ENCODE measurements around the gene CDC42BPG. TPM values are rescaled to one million over a fixed set of nuclear protein-coding genes. Genes with fewer than 3 reads are reported as not detected.

CDC42BPG gene
- total RNA-seq, 2 donors from 2014 or later: 13.5 to 18.9 TPM

DNA sequence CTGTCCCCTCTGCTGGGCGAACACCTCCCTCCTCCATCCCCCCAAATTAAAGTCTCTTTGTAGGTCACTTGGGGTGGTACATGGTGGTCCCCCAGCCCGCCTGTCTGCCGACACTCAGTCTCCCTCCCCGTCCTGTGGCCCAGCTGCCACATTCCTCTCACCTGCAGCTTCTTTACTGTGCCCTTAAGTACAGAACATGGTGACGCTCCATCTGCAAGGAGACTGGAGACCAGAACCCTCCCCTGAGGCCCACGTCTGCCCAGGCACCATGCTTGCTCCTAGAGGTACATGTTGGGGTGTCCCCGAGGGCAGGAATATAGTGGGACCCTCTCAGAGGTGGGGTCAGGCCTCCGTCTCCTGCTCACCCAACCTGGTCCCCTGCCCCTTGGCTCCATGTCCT is 39.6 kb upstream of the CDC42BPG start:
- no peak for ATAC-seq
- no peak for TF ChIP-seq POLR2A (IDR thresholded peaks at IDR 0.05)
- TF ChIP-seq CTCF (IDR thresholded peaks at IDR 0.05): no peak
- Histone ChIP-seq H3K27me3 (no peaks in the 10 kb centered on the region), H3K36me3 (replicated peaks in 1 of 2; ENCODE audit: insufficient read depth in 1 of 2, low read depth in 2 of 2) (no peaks in the 10 kb centered on the region), H3K4me3 (no peak overlapping the region), H3K27ac (no peak overlapping the region), H3K4me1 (peaks cover 27% of the 10 kb centered on the region), H3K9me3 (no peaks in the 10 kb centered on the region)
- WGBS, 2 donors: 81 to 91% methylated on average over 7 to 8 of the region's 8 CpGs
- DNase-seq: no peak
- intact Hi-C loops (cut with DNase I): no loop called here

DNA sequence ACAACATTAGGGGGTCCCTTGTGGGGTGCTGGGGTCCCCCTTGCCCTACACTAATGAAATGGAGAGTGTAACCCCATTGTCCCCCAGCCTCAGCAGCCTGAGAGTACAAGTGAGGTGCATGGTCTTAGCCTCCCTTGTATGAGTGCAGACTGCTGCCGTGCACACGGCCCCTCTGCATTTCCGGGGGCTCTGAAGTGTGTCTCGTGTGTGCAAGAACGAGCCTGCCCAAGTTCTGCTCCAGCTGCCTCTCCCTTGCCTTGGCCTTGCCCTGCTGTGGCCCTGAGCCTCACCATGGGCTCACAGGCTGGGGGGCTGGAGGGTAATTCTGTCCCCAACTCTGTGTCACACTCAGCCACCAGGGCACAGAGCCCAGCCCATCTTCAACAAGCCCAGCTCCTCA is 39.1 kb upstream of the CDC42BPG start:
- DNase-seq (no peak), ATAC-seq (no peak)
- TF ChIP-seq POLR2A (IDR thresholded peaks at IDR 0.05): no peak
- no peak for TF ChIP-seq CTCF (IDR thresholded peaks at IDR 0.05)
- H3K4me1 ChIP-seq: peaks cover 23% of the 10 kb centered on the region
- H3K27me3 ChIP-seq: no peaks in the 10 kb centered on the region
- intact Hi-C loops (cut with DNase I): no loop called here
- H3K4me3 ChIP-seq: no peak overlapping the region
- H3K9me3 ChIP-seq: no peaks in the 10 kb centered on the region
- no peaks in the 10 kb centered on the region for H3K36me3 ChIP-seq (replicated peaks in 1 of 2; ENCODE audit: insufficient read depth in 1 of 2, low read depth in 2 of 2)
- H3K27ac ChIP-seq: no peak overlapping the region
- WGBS, 2 donors: 60 to 79% methylated on average over 2 to 5 of the region's 5 CpGs

- Histone ChIP-seq H3K27me3 (no peaks in the 10 kb centered on the region), H3K4me3 (no peak overlapping the region), H3K9me3 (no peaks in the 10 kb centered on the region), H3K27ac (no peak overlapping the region), H3K4me1 (peaks cover 18% of the 10 kb centered on the region), H3K36me3 (replicated peaks in 1 of 2; ENCODE audit: insufficient read depth in 1 of 2, low read depth in 2 of 2) (no peaks in the 10 kb centered on the region)
- TF ChIP-seq CTCF (IDR thresholded peaks at IDR 0.05) (no peak), POLR2A (IDR thresholded peaks at IDR 0.05) (no peak)
- ATAC-seq (no peak), DNase-seq (no peak)
- WGBS, 2 donors: 52 to 55% methylated on average over 5 of the region's 5 CpGs
- intact Hi-C loops (cut with DNase I): no loop called here
These were observed 37.8 kb upstream of the CDC42BPG start for GRCh38 chr11:64882243-64882642.

- intact Hi-C loops (cut with DNase I): no loop called here
- no peak for ATAC-seq
- Histone ChIP-seq H3K27ac (no peak overlapping the region), H3K9me3 (no peaks in the 10 kb centered on the region), H3K4me3 (no peak overlapping the region), H3K4me1 (peaks cover 26% of the 10 kb centered on the region), H3K36me3 (replicated peaks in 1 of 2; ENCODE audit: insufficient read depth in 1 of 2, low read depth in 2 of 2) (no peaks in the 10 kb centered on the region), H3K27me3 (no peaks in the 10 kb centered on the region)
- no peak for DNase-seq
- 60 to 74% methylated on average over 5 to 8 of the region's 8 CpGs for WGBS, 2 donors
- TF ChIP-seq POLR2A (IDR thresholded peaks at IDR 0.05) (no peak), CTCF (IDR thresholded peaks at IDR 0.05) (no peak)
These were observed 37.0 kb upstream of the CDC42BPG start for GRCh38 chr11:64881476-64881875.

DNA sequence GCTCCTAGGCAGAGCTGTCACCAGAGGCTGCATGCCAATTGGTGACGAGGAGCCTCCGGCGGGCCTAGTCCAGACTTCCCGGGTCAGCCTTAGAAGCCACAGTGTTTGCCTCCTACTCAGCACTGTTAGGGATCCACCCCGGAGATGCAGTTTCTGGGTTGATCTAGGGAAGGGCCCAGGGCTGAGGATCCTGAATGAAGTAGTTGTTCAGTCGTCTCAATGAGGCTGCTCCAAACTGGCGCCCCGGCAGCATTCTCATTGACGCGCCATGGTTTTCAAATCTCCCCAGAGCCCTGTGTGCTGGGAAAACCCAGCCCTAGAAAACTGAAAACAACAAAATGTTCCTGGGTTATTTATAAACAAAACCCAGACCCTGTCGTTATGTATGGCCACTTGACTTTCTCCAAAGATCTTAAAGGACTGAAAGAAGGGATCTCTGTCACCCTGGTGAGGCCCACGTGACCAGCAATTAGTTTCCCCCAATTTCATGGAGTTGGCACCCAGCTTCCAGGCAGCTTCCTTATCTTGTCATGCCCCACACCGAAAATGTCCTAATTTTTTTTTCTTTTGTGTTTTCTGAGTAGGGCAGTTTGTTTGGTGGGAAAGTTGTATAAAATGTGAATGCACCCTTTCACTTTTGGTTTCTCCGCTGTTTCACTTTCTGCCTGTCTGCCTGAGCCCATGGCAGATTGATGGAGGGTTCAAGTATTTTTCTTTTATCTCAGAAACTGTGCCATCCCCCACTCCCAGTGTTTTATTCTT is 36.0 kb upstream of the CDC42BPG start:
- no peaks in the 10 kb centered on the region for H3K36me3 ChIP-seq (replicated peaks in 1 of 2; ENCODE audit: insufficient read depth in 1 of 2, low read depth in 2 of 2)
- no peaks in the 10 kb centered on the region for H3K27me3 ChIP-seq
- 71 to 86% methylated on average over 14 of the region's 14 CpGs for WGBS, 2 donors
- intact Hi-C loops (cut with DNase I): no loop called here
- TF ChIP-seq CTCF (IDR thresholded peaks at IDR 0.05) (no peak), POLR2A (IDR thresholded peaks at IDR 0.05) (no peak)
- H3K27ac ChIP-seq: no peak overlapping the region
- peaks cover 37% of the 10 kb centered on the region for H3K4me1 ChIP-seq
- DNase-seq: no peak
- no peak overlapping the region for H3K4me3 ChIP-seq
- H3K9me3 ChIP-seq: no peaks in the 10 kb centered on the region
- ATAC-seq: no peak

Data from body of pancreas (tissue), 4 donors.